A673 (cell line): ENCODE data around the gene AFF1. TPM values are rescaled to one million over a fixed set of nuclear protein-coding genes. Genes with fewer than 3 reads are reported as not detected.
A peak's percentile ranks its signal among the peaks of the same experiment; 100 is the strongest.
"Not testable (repeated sequence)": the region's sequence is repeated elsewhere in the genome, so short reads cannot be mapped to it uniquely, and the experiment has no call there.

Experiments used
- BruUV-seq: library from RNA; stranded (reverse); fragments of 400-500 nt; replicated peaks from 2 replicates; lab custom pipeline; 2021; lab: Mats Ljungman, UMichigan
- CTCF ChIA-PET: fragments of 300-600 bp; sonication (Branson Sonifier 250); formaldehyde crosslinking; loops from one replicate; lab custom pipeline; 2022; ENCODE audit warnings: antibody characterized with exemption; lab: Charles Lee
- POLR2A ChIA-PET: fragments of 300-600 bp; sonication (Branson Sonifier 250); formaldehyde crosslinking; loops from one replicate; lab custom pipeline; 2022; ENCODE audit warnings: antibody characterized with exemption; ENCODE audit not compliant: low non-redundant PET; lab: Charles Lee
- DNase-seq: peaks from one replicate; pipeline ENCODE4 v3.0.0-alpha.2; 2015; ENCODE audit warnings: low spot score
- H3K27ac ChIP-seq: fragments of 200-600 bp; sonication (generic); 2 replicates; pipeline ENCODE4 v1.5.1; 2016; ENCODE audit warnings: mixed run types, low read depth, mild to moderate bottlenecking, mixed read lengths, antibody characterized with exemption, low read length; ENCODE audit not compliant: poor library complexity, severe bottlenecking
- H3K27me3 ChIP-seq: fragments of 200-600 bp; sonication (generic); replicated peaks from 2 replicates; pipeline ENCODE4 v1.6.1; 2017; ENCODE audit warnings: mixed run types, low read depth, mild to moderate bottlenecking, mixed read lengths, antibody characterized with exemption, low read length; ENCODE audit not compliant: insufficient read depth, poor library complexity
- H3K36me3 ChIP-seq: fragments of 200-600 bp; sonication (generic); 2 replicates; pipeline ENCODE4 v1.6.1; 2016; ENCODE audit warnings: mixed run types, mild to moderate bottlenecking, mixed read lengths, antibody characterized with exemption, low read length; ENCODE audit not compliant: insufficient read depth, poor library complexity, severe bottlenecking
- H3K4me1 ChIP-seq: fragments of 200-600 bp; sonication (generic); 2 replicates; pipeline ENCODE4 v1.6.1; 2017; ENCODE audit warnings: mixed run types, mild to moderate bottlenecking, mixed read lengths, antibody characterized with exemption, low read length; ENCODE audit not compliant: insufficient read depth, poor library complexity, severe bottlenecking
- H3K4me3 ChIP-seq: fragments of 200-600 bp; sonication (generic); 2 replicates; pipeline ENCODE4 v1.5.1; 2016; ENCODE audit warnings: low read depth, mixed run types, mild to moderate bottlenecking, mixed read lengths, low read length; ENCODE audit not compliant: poor library complexity, severe bottlenecking
- H3K9me3 ChIP-seq: fragments of 200-600 bp; sonication (generic); 2 replicates; pipeline ENCODE4 v1.6.1; 2016; ENCODE audit warnings: mixed run types, low read depth, mild to moderate bottlenecking, mixed read lengths, antibody characterized with exemption, low read length; ENCODE audit not compliant: poor library complexity, severe bottlenecking
- CTCF ChIP-seq: fragments of 300-800, 200-600 bp; sonication (generic); conservative IDR thresholded peaks from 2 replicates; pipeline ENCODE4 v1.5.1; 2017; ENCODE audit warnings: low read depth, mild to moderate bottlenecking, antibody characterized with exemption, low read length, moderate library complexity, mixed read lengths
- EZH2 ChIP-seq: fragments of 200-600 bp; sonication (generic); IDR thresholded peaks from 2 replicates; pipeline ENCODE4 v1.6.1; 2017; ENCODE audit warnings: borderline replicate concordance, low read depth, mild to moderate bottlenecking, mixed read lengths, antibody characterized with exemption, low read length; ENCODE audit not compliant: poor library complexity, severe bottlenecking
- intact Hi-C: fragments of 100-400 bp; cut with micrococcal nuclease; formaldehyde crosslinking; loops from one replicate; pipeline ENCODE4 v1.10.0; 2022; ENCODE audit not compliant: unreplicated experiment
- total RNA-seq: library from RNA; stranded (reverse); gene quantifications from 2 replicates; pipeline ENCODE4 v1.2.3, GENCODE V29; 2021

AFF1 gene
- total RNA-seq, 1 experiment from 2014 or later, result 60.1 TPM

DNA sequence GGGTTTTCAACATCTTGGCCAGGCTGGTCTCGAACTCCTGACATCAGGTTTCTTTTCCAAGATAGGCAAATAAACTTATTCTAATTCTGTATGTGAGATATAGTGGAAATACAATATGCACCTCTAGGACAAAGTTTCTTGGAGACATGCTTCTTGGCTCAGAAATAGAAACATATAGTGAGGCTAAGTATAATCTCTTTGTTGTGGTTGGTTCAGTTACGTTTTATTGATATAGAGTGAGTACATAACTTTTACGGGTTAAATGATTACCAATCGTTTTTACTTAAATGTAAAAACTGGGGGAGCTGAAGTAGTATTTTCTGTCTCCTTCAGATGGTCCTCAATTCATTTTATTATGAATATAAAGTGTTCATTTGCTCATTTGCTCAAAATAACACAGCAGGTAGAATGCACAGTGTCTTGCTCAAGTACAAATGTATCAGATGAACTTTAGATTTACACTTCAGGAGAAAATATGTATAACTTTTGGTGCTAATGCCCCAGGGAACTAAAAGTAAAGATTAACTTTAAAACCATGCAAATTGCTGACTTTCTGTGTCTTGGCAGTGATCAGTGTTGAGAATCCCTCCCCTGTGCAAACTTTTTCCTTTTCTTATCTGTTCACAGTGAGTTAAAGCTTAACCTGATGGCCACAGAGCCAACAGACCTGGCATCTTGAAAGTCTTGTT, 77.6 kb downstream of the AFF1 start:
- intact Hi-C loops, result no loop called here
- ChIA-PET CTCF (no interaction called here), POLR2A (no interaction called here)
- Histone ChIP-seq H3K9me3 (no peaks in the 10 kb centered on the region), H3K27ac (peak overlapping the region; percentile 63), H3K36me3 (no peaks in the 10 kb centered on the region), H3K4me3 (no peak overlapping the region), H3K27me3 (no peaks in the 10 kb centered on the region), H3K4me1 (peaks cover 68% of the 10 kb centered on the region)
- TF ChIP-seq EZH2 (no peak), CTCF (no peak)
- no peak for DNase-seq
- no TSS peak for BruUV-seq

GRCh38 chr4:87012954-87013308, 78.1 kb downstream of the AFF1 start:
- H3K4me3 ChIP-seq, BruUV-seq, CTCF ChIA-PET, DNase-seq, intact Hi-C loops, POLR2A ChIA-PET, H3K36me3 ChIP-seq, H3K27me3 ChIP-seq, H3K9me3 ChIP-seq: not testable (repeated sequence)
- Histone ChIP-seq H3K4me1 (peaks cover 70% of the 10 kb centered on the region), H3K27ac (peak overlapping the region; percentile 91)

DNA sequence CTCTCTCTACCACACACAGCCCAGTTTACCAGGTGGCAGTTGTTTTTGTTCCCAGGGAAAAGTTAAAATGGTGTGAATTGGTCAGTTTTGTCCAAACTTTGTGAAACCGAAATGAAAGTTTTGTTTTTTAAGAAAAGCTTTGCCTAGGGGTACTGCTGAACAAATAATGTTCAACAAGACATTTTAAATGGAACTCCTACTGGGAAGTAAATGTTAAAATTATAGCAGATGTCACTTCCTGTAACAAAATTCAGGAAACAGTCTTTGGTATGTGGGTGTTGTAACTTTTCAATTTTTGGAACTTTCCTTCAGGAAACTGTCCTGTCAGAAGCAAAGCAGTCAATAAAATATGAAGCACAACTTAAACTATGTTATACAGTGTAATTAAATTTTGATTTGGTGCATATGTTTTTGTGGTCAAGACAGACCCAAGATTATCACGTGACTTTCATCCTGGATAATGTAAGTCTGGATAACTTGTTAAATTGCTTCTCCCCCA, 79.5 kb downstream of the AFF1 start:
- Histone ChIP-seq H3K27ac (peak overlapping the region; percentile 91), H3K4me1 (peaks cover 75% of the 10 kb centered on the region), H3K4me3 (peak overlapping the region; percentile 34), H3K27me3 (no peaks in the 10 kb centered on the region), H3K9me3 (no peaks in the 10 kb centered on the region), H3K36me3 (no peaks in the 10 kb centered on the region)
- POLR2A ChIA-PET, result interaction anchor here (0.6 to 0.7 kb wide), 2 partner anchors 21 to 30 kb away, joined by 3 read pairs; no protein-coding TSS in a partner anchor
- no peak for TF ChIP-seq EZH2
- no peak for TF ChIP-seq CTCF
- peak; percentile 62 for DNase-seq
- intact Hi-C loops, result no loop called here
- CTCF ChIA-PET, result no interaction called here
- BruUV-seq, result no TSS peak

GRCh38 chr4:87015416-87015815, 80.6 kb downstream of the AFF1 start:
- Histone ChIP-seq H3K4me1 (peaks cover 70% of the 10 kb centered on the region), H3K27me3 (no peaks in the 10 kb centered on the region), H3K4me3 (no peak overlapping the region), H3K36me3 (no peaks in the 10 kb centered on the region), H3K9me3 (no peaks in the 10 kb centered on the region), H3K27ac (peak overlapping the region; percentile 91)
- CTCF ChIA-PET, result no interaction called here
- POLR2A ChIA-PET, result no interaction called here
- no TSS peak for BruUV-seq
- intact Hi-C loops, result no loop called here
- no peak for TF ChIP-seq EZH2
- TF ChIP-seq CTCF, result no peak
- DNase-seq, result no peak
